ENCODE data around the gene FLYWCH1.
"Not testable (repeated sequence)": the region's sequence is repeated elsewhere in the genome, so short reads cannot be mapped to it uniquely, and the experiment has no call there.

The FLYWCH1 gene

GRCh38 chr16:2900526-2901075 lies 11.1 kb upstream of the FLYWCH1 start:
- no peak for DNase-seq

- DNase-seq, result no peak
These were observed 9.2 kb upstream of the FLYWCH1 start for GRCh38 chr16:2902337-2903130.

- DNase-seq, result peak; percentile 69 to 74
These were observed 7.4 kb upstream of the FLYWCH1 start for GRCh38 chr16:2904100-2904921.

GRCh38 chr16:2904922-2905240 lies 6.8 kb upstream of the FLYWCH1 start:
- no peak for DNase-seq

GRCh38 chr16:2905241-2905987 lies 6.3 kb upstream of the FLYWCH1 start:
- DNase-seq, result peak; percentile 94 to 99

- DNase-seq, result no peak
These were observed 5.7 kb upstream of the FLYWCH1 start for GRCh38 chr16:2905988-2906387.

GRCh38 chr16:2907084-2907753 lies 4.5 kb upstream of the FLYWCH1 start:
- not testable (repeated sequence) for DNase-seq

- no peak for DNase-seq
These were observed 1.2 kb upstream of the FLYWCH1 start for GRCh38 chr16:2910441-2910969.

GRCh38 chr16:2912330-2913199 lies 834 bp downstream of the FLYWCH1 start:
- DNase-seq, result no peak

GRCh38 chr16:2913603-2914002 lies 1.9 kb downstream of the FLYWCH1 start:
- no peak for DNase-seq

GRCh38 chr16:2914233-2914632 lies 2.5 kb downstream of the FLYWCH1 start:
- no peak for DNase-seq

- no peak for DNase-seq
These were observed 3.6 kb downstream of the FLYWCH1 start for GRCh38 chr16:2915196-2915929.

GRCh38 chr16:2919511-2920255 lies 8.0 kb downstream of the FLYWCH1 start:
- peak; percentile 8 to 31 for DNase-seq

- no peak for DNase-seq
These were observed 11.8 kb downstream of the FLYWCH1 start for GRCh38 chr16:2923481-2923880.

GRCh38 chr16:2924901-2925755 lies 13.4 kb downstream of the FLYWCH1 start:
- no peak for DNase-seq

GRCh38 chr16:2925951-2926649 lies 14.4 kb downstream of the FLYWCH1 start:
- no peak for DNase-seq

- no peak for DNase-seq
These were observed 14.9 kb downstream of the FLYWCH1 start for GRCh38 chr16:2926650-2926999.

- peak; percentile 38 to 79 for DNase-seq
These were observed 15.4 kb downstream of the FLYWCH1 start for GRCh38 chr16:2927010-2927646.
